GM18499 (cell line): ENCODE measurements around the gene RNASE2.
A peak's percentile ranks its signal among the peaks of the same experiment; 100 is the strongest.
"Not testable (repeated sequence)": the region's sequence is repeated elsewhere in the genome, so short reads cannot be mapped to it uniquely, and the experiment has no call there.

Experiments
- ATAC-seq: cut with Tn5 transposase; IDR thresholded peaks from one replicate; pipeline ENCODE4 v1.9.1; 2021; ENCODE audit warnings: moderate number of reproducible peaks; ENCODE audit not compliant: insufficient read depth, unreplicated experiment

RNASE2 gene

DNA sequence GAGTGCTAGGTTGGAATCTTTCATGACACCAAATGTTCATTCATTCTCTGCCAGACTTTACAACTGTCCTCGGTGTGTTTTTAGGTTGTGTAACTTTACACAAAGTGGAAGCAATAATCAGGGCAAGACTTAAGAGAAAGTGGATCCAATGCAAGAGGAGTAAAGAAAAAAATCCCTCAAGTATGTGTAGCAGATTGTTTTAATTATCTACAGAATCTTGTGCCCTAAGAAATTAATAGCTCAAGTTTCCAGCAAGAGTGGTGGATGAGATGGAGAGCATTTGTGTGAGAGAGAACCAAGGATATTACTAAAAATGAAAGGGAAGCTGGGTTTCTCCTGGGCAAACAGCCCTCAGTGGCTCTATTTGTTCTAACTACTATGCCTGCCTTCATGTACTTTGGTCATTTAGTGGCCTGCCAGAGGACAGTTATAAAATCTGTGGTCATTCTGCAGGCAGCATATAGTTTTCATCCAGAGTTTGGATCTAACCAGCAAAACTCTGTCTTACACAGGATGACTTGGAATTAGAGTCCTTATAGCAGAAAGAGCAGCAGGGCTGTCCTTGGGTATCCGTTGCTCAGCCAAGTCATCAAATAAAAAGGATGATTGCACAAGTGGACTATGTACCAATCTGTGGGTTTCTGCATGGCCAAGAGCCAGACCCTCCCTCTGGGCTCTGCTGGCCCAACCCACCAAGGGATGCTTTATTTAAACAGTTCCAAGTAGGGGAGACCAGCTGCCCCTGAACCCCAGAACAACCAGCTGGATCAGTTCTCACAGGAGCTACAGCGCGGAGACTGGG, at the start of gene RNASE2:
Gene RNASE2 (plus strand): TSS at position 752 of the 802 bp plus-strand sequence. CDS start 285 bp downstream, outside the sequence.
- not testable (repeated sequence) for ATAC-seq

DNA sequence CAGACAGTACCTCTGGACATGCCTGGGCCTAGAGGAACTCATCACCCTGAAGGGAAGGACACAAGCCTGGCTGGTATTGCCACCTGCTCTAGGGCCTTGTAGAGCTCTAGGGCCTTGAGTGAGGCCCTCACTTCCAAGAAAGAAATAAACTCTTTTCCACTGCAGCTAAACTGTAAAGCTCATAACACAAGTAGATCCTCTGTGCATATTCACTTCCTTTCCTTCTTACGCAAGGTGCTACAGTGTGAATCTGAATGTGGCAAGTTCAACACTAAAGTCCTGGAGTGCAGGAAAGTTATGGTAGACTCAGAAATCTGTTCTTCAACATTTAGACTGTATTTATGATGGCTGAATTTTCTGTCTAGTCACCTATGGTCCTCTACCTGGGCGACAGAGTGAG, 49.6 kb upstream of the RNASE2 start:
- no peak for ATAC-seq

DNA sequence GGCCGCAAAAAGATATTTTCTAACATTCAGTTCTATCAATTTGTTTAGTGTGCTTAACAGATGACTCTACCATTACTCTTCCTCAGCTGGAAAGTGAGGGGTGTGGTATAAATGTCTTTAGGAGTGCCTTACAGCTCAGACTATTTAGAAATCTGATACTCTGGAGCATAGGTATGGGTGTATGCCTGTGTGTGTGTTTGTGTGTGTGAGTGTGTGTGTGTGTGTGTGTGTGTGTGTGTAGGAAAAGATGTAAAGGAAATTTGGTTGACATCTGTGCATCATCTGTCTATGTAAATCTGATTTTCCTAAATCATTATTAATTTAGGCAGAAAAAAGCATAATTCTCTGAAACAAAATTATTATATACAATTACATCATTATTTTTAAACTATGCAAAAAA, 48.1 kb upstream of the RNASE2 start:
- ATAC-seq = no peak

DNA sequence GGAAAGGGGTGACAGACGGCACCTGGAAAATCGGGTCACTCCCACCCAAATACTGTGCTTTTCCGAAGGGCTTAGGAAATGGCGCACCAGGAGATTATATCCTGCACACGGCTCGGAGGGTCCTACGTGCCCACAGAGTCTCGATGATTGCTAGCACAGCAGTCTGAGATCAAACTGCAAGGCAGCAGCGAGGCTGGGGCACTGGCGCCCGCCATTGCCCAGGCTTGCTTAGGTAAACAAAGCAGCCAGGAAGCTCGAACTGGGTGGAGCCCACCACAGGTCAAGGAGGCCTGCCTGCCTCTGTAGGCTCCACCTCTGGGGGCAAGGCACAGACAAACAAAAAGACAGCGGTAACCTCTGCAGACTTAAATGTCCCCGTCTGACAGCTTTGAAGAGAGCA, 44.5 kb upstream of the RNASE2 start:
- ATAC-seq = not testable (repeated sequence)

DNA sequence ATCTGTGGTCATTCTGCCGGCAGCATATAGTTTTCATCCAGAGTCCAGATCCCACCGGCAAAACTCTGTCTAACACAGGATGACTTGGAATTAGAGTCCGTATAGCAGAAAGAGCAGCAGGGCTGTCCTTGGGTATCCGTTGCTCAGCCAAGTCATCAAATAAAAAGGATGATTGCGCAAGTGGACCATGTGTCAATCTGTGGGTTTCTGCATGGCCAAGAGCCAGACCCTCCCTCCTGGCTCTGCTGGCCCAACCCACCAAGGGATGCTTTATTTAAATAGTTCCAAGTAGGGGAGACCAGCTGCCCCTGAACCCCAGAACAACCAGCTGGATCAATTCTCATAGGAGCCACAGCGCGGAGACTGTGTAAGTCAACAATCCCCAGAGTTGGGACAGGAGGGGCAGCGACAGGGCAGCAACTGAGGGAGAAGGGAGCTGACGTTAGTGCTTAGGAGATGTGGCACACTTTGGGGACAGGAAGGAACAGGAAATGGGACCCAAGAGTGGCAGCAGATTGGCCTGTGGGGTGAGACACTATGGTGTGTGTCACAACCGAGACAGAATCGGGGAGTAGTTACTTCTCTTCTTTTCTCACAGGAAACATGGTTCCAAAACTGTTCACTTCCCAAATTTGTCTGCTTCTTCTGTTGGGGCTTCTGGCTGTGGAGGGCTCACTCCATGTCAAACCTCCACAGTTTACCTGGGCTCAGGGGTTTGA, 36.1 kb upstream of the RNASE2 start:
- not testable (repeated sequence) for ATAC-seq

DNA sequence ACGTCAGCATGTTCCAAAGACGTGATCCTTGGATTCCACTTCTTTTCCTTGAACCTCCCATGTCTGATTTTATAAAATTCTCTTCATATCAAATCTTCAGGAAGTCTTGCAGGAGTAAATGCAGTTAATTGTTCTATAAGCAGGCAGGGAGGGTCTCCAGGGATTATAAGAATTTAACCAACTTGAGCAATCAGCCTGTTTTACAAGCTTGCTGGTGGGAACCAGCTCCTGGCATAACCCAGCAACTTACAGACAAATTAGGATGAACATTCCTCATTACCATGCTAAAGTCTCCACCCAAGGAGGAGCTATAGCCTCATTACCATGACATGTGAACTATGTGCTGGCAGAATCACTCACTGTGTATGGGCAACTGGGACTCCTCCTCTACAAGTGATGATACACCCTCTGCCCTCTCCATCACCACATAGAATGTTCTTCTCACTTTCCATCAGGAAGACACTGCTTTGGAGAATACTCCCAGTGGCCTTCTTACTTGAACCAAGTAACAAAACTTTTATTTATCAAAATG, 31.5 kb upstream of the RNASE2 start:
- ATAC-seq = not testable (repeated sequence)

DNA sequence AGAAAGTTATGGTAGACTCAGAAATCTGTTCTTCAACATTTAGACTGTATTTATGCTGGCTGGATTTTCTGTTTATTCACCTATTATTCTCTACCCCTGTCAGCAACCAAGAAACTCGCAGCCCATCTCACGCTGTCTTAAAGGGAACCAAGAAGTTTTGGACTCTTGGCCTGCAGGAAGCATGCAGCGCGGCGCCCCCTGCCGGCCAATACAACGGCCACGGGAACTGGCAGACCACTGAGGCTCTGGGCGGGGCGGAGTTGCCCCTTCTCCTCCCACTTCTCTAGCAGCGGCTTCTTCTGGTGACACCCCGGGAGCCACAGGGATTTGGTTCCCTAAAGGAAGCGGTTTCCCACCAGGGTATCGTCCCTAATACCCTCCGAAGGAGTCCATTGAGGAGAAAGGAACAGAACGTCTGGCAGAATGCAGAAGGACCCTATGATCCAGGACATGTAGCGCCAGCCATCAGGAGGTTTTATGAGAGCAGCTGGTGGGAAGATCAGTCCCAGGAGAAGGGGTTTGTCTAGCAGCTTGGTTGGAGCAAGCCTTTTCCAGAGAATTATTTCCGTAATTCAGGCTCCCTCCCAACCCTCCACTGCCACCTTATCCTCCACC, 21.0 kb upstream of the RNASE2 start:
- no peak for ATAC-seq

DNA sequence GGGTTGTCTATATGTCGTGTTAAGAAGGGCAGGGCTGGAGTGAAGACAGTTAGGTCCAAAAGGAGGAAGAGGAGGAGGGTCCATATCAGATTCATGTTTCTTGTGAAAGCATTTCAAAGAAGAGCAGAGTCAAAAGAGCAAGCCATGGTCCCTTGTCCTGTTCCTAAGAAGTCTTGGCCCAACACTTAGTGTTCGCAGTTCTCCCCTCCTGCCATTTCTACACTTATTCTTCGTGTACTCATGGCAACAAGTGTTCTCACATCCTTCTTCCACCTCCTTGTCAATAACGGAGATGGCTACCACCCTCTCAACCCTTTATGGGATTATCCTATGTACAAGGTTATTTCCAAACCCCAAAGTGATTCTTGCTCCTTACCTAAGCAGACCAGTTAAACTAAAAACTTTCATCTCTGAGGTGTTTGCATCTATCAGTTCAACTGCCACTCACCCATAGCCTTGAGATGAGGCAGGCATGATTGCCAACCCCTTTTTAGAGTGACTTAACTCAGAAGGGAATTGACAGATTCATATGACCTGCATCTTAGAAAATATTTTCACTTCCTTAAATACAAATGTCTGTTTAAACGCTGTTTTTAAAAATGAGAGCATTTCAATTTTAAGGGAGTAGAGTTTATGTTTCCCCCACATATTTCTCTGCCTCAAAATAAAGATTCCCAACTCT, 19.8 kb upstream of the RNASE2 start:
- no peak for ATAC-seq

DNA sequence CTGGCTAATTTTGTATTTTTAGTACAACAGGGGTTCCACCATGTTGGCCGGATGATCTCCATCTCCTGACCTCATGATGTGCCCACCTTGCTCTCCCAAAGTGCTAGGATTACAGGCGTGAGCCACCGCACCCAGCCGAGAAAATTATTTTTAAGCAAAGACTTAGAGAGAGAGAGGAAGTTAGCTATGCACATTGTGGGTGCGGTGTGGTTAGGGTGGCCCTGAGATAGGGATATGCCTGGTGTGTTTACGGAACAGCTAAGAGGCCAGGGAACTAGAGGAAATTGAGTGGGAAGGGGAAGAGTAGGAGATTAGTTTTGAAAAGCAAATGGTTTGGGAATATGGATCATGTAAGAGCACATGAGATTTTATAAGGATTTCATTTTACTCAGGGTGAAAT, 10.1 kb upstream of the RNASE2 start:
- ATAC-seq = not testable (repeated sequence)

DNA sequence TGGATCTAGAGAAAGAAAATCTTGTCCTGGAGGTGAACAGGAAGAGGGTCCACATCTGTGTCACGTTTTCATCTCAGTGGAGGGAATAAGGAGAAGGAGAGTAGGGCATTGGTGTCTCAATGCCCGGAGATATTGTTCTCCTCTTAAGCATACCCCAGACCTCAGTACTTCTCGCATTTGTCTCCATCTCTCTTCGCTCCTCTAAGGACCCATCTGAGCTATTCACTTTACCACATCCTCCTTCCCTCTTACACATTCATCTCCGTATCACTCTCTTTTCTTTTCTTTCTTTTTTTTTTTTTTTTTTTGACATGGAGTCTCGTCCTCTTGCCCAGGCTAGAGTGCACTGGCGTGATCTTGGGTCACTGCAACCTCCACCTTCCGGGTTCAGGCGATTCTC, 8.6 kb upstream of the RNASE2 start:
- not testable (repeated sequence) for ATAC-seq

DNA sequence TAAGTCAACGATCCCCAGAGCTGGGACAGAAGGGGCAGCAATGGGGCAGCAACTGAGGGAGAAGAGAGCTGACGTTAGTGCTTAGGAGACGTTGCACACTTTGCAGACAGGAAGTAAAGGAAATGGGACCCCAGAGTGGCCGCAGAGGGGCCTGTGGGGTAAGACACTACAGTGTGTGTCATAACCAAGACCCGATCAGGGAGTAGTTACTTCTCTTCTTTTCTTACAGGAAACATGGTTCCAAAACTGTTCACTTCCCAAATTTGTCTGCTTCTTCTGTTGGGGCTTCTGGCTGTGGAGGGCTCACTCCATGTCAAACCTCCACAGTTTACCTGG, 219 bp downstream of the RNASE2 start:
- not testable (repeated sequence) for ATAC-seq

DNA sequence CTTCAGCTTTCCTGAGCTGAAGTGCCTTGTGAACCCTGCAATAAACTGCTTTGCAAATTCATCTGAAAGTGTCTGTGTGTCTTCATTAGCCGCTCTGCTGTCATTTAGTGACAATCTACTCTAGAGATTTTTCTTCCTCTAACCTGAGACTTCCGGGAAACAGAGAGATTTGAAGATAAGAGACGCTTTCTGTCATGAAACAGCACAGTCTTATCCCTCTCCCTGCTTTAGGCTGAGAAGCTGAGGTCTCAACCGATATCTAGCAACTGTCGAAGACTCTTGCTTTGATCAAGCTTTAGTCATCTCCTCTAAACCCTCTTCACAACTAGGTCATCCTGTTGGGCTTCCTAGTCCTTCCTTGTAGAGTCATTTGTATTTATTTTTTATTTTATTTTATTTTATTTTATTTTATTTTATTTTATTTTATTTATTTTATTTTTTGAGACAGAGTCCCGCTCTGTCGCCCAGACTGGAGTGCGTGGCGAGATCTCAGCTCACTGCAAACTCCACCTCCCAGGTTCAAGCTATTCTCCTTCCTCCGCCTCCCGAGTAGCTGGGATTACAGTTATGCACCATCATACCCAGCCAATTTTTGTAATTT, 1.2 kb downstream of the RNASE2 start:
- no peak for ATAC-seq

DNA sequence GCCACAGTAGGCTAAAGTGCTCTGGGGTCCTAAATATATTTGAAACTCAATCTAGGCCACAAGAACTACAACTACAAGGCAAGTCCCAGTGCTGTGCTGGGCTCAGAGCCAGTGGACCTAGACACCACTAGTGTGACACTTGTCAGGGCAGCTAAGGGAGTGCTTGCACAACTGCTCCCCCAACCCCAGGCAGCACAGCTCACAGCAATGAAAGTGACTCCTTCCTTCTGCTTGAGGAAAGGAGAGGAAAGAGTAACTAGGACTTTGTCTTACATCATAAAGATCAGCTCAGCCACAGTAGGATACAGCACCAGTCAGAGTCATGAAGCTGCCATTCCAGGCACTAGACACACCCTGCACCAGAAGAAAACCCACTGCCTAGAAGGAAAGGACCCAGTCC, 3.7 kb downstream of the RNASE2 start:
- not testable (repeated sequence) for ATAC-seq

DNA sequence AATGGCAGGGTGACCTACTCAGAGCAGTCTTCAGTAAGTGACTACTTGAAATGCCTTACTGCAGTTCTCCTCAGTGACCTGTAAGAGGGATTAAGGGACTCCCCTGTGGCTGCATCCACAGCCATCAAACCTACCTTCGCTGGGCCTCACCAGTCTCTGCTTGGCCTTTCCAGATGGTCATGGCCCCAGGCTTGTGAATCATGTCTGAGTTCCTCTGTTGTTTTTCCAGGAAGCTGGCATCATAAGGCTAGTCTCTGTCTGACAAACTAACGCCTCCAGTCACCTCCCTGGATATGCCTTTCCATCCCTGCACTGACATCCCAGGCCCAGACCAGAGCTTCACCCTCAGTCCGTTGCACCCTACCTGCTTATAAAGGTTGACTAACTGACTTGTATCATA, 14.0 kb downstream of the RNASE2 start:
- no peak for ATAC-seq

DNA sequence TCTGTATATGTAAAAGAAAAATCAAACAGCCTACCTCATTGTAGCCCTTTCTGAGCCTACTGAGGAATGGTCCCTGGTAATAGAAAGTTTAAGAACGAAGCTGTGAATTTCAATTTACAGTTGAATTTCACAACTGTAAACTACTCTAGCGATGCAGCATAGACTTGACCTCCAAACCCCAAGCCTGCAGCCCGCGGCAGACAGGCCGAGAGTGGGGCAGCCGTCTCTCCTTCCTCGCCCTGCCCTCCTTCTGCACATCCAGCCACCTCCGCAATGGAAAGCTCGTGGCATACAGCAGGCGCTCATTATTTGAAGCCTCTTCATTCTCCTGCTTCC, 15.3 kb downstream of the RNASE2 start:
- ATAC-seq = peak; percentile 12

DNA sequence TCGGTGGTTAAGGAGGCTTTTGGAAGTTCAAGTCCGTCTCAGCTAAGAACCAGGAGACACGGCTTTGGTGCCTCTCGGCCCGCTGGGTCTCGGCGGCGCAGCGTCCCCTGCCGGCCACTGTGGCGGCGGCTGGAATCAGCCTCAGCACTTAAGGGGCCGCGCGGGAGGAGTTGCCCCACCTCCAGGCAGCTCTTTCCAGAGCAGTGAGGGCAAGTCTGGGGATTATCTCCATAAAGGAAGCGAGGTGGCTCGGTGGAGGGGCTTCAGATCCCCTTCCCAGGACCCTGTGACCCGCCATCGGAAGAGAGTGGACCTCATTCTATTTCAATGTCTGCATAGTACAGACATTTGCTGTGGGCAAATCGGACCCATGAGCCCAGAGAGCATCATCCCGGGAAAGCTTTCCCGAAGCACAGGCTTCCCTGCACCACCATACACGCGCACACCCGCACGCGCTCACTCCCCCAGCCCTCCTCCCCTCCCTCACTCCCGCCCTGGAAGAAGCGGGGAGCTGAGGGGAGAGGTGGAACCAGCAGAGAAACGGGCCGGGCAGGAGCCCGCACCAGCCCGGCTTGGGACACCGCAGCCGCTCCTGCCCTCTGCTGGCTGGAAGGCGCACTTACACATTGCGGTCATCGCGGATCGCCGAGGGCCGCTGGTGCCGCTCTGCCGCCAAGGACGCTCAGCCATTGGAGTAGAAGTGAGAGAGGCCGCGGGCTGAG, 15.9 kb downstream of the RNASE2 start:
- ATAC-seq = peak; percentile 61

DNA sequence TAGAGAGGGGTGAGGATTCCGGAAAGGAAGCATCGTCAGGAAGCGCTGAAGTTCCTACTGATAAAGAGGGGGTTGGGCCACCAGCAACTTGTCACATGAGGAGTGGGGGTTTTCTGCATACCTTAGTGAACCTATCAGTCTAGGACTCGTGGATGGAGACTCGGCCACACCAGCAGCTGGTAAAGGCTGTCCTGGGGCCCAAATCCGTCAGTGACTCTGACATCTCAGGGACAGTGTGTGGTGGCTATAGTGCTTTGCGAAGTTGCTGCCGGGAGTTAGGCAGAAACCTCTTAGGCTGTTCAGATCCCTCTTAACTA, 16.4 kb downstream of the RNASE2 start:
- ATAC-seq = no peak

DNA sequence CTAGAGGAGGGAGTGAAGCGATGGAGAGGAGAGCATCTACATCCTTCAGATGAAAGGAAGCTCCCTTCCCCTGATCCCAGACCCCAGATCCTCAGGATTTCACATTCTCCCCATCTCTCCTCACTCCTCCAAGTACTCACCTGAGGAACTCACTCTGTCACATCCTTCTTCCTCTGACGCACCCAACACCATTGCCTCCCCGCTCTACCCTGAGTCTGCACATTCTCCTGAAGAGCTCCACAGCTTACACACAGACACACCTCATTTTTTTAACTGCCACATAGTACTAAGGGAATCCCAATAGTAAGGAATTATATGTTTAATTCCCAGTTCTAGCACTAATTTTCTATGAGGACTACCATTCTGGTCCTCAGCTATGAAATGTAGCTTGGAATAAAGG, 18.2 kb downstream of the RNASE2 start:
- ATAC-seq = no peak

DNA sequence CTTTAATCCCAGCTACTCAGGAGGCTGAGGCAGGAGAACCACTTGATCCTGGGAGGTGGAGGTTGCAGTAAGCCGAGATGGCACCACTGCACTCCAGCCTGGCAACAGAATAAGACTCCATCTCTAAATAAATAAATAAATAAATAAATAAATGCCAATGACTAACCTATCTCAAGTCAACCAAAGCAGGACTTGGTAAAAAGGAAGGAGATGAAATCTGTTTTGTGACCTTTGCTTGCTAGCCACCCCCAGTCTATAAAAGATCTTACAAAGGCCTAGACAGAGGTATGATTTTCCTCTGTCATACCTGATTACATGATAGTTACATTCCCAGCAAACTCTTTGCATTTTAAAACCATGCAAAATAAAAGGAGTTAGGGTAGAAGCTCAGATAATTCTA, 21.0 kb downstream of the RNASE2 start:
- no peak for ATAC-seq

DNA sequence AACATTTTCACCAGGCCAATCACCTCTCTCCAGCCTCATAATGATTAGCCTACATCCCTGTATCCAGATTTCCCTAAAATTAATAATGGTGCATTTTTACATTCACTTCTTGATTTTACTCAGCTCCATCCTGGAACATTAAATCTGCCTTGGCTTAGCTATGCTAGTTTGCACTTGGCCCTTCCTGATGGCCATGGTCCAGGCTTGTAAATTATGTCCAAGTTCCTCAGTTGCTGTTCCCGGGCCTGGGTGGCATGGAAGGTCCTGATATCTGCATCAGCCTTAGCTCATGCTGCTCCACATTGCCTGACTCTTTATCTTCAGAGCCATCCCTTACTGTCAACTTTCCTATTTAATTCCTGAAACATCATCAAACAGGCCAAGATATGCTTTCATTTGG, 23.4 kb downstream of the RNASE2 start:
- no peak for ATAC-seq
